Right lobe of liver (tissue), 4 donors: ENCODE data around the gene ARMC3.

ENCODE experiments used
- CTCF ChIP-seq, 4 donors: fragments of 200-600 bp in 3 of 4; fragments of 450-650 bp in 1 of 4; IDR thresholded peaks; one replicate each; pipeline versions ENCODE4 v1.5.1 to v1.8.0; 2016 to 2022; ENCODE audit warnings: antibody characterized with exemption in 4 of 4, mild to moderate bottlenecking in 2 of 4
- POLR2A ChIP-seq: fragments of 450-650 bp; IDR thresholded peaks from one replicate; pipeline ENCODE4 v1.6.1; 2017; ENCODE audit warnings: antibody characterized with exemption, mild to moderate bottlenecking
- donor health status: DM: no; HTN: no; CAD: no.
- donor health status: DM: no; HTN: no; CAD: no.
- donor health status: DM: no; HTN: yes; CAD: no.

GRCh38 chr10:23037152-23037551 lies 109.3 kb downstream of the ARMC3 start:
- no peak for TF ChIP-seq CTCF (IDR thresholded peaks at IDR 0.05)
- TF ChIP-seq POLR2A: no peak
